Keratinocyte (primary cell): ENCODE results near the gene HOXC6. TPM values are rescaled to one million over a fixed set of nuclear protein-coding genes. Genes with fewer than 3 reads are reported as not detected.
A peak's percentile ranks its signal among the peaks of the same experiment; 100 is the strongest.

ENCODE experiments used
- DNase-seq: peaks from one replicate; pipeline ENCODE4 v3.0.0-alpha.2; 2011; ENCODE audit warnings: low read depth, missing footprints, low spot score
- FAIRE-seq: peaks from 2 replicates; lab custom pipeline; 2011; peaks lifted over from hg19 to GRCh38; lab: Jason Lieb, UNC
- H2AFZ ChIP-seq: 2 replicates; pipeline ENCODE4 v1.6.0; 2012; ENCODE audit warnings: low read length, control low read depth, inconsistent platforms; ENCODE audit not compliant: control insufficient read depth
- H3K27ac ChIP-seq: 2 replicates; pipeline ENCODE4 v1.5.1; 2011; ENCODE audit warnings: low read length; ENCODE audit not compliant: control insufficient read depth, insufficient read depth
- H3K27me3 ChIP-seq: 3 replicates; pipeline ENCODE4 v1.6.0; 2011; ENCODE audit warnings: low read length; ENCODE audit not compliant: control insufficient read depth, insufficient read depth; ENCODE audit errors: extremely low read depth
- H3K36me3 ChIP-seq, 2 experiments: 2 replicates in 1 of 2; 3 replicates in 1 of 2; pipeline ENCODE4 v1.5.1; 2011; ENCODE audit warnings: low read length in 2 of 2, mild to moderate bottlenecking in 1 of 2; ENCODE audit not compliant: control insufficient read depth in 2 of 2, insufficient read depth in 2 of 2; ENCODE audit errors: extremely low read depth in 1 of 2
- H3K4me1 ChIP-seq: 3 replicates; pipeline ENCODE4 v1.5.1; 2011; ENCODE audit warnings: low read length; ENCODE audit not compliant: control insufficient read depth, insufficient read depth; ENCODE audit errors: extremely low read depth
- H3K4me2 ChIP-seq: 3 replicates; pipeline ENCODE4 v1.6.0; 2011; ENCODE audit warnings: low read depth, low read length; ENCODE audit not compliant: control insufficient read depth, insufficient read depth; ENCODE audit errors: extremely low read depth
- H3K4me3 ChIP-seq, 3 experiments: fragments of 200-600 bp in 1 of 3; sonication (generic) in 1 of 3; 2 replicates in 2 of 3; 3 replicates in 1 of 3; pipeline ENCODE4 v1.5.1; 2011 to 2016; ENCODE audit warnings: low read length in 3 of 3, mild to moderate bottlenecking in 3 of 3, control low read depth in 2 of 3, inconsistent platforms in 1 of 3, low read depth in 1 of 3, mixed read lengths in 1 of 3, mixed run types in 1 of 3, moderate library complexity in 1 of 3; ENCODE audit not compliant: control insufficient read depth in 2 of 3, insufficient read depth in 2 of 3; ENCODE audit errors: extremely low read depth in 1 of 3
- H3K79me2 ChIP-seq: 2 replicates; pipeline ENCODE4 v1.6.0; 2012; ENCODE audit warnings: low read length; ENCODE audit not compliant: control insufficient read depth, insufficient read depth
- H3K9ac ChIP-seq: 3 replicates; pipeline ENCODE4 v1.6.0; 2011; ENCODE audit warnings: low read length; ENCODE audit not compliant: control insufficient read depth, insufficient read depth; ENCODE audit errors: extremely low read depth
- H3K9me1 ChIP-seq: 3 replicates; pipeline ENCODE4 v1.6.0; 2011; ENCODE audit warnings: low read length; ENCODE audit not compliant: control insufficient read depth, insufficient read depth; ENCODE audit errors: extremely low read depth
- H3K9me3 ChIP-seq: 2 replicates; pipeline ENCODE4 v1.5.1; 2012; ENCODE audit warnings: low read depth, low read length; ENCODE audit not compliant: control insufficient read depth
- H4K20me1 ChIP-seq: 3 replicates; pipeline ENCODE4 v1.6.0; 2011; ENCODE audit warnings: low read length; ENCODE audit not compliant: control insufficient read depth, insufficient read depth; ENCODE audit errors: extremely low read depth
- CTCF ChIP-seq, 3 experiments: IDR thresholded peaks in 1 of 3; conservative IDR thresholded peaks in 1 of 3; optimal IDR thresholded peaks in 1 of 3; 2 replicates in 2 of 3; 3 replicates in 1 of 3; pipeline versions ENCODE3 to v1.5.1; 2011; ENCODE audit warnings: low read length in 3 of 3, mild to moderate bottlenecking in 3 of 3, moderate library complexity in 2 of 3, control low read depth in 1 of 3, inconsistent platforms in 1 of 3; ENCODE audit not compliant: insufficient read depth in 2 of 3; ENCODE audit errors: extremely low read depth in 1 of 3
- EZH2 ChIP-seq: IDR thresholded peaks from one replicate; pipeline ENCODE4 v1.6.1; 2012; ENCODE audit warnings: inconsistent platforms, mild to moderate bottlenecking, low read length, moderate library complexity
- dilution Hi-C: fragments of 300-500 bp; cut with MboI; formaldehyde crosslinking; loops from one replicate; pipeline ENCODE4 v1.7.0; 2020; ENCODE audit warnings: low sequenced_read_pairs; ENCODE audit not compliant: extremely low pct_ligation_motif_present
- polyA plus RNA-seq, 5 experiments: library from polyadenylated mRNA; depleted of rRNA in 3 of 5; stranded (reverse) in 3 of 5; stranded (forward) in 1 of 5; unstranded in 1 of 5; fragments of >200 nt; gene quantifications; 1 replicate in 1 of 5; 2 replicates in 3 of 5; 3 replicates in 1 of 5; pipeline versions ENCODE4 v1.2.1 to v1.2.3, GENCODE V29; 2011 to 2012; ENCODE audit warnings: missing spikeins in 2 of 5, low read depth in 1 of 5, low replicate concordance in 1 of 5

Gene HOXC6
- polyA plus RNA-seq, 1 donor (not counting 4 experiments of a cell fraction or from before 2014, with no cell fraction given) = 4.7 TPM

- H3K4me2 ChIP-seq = peak overlapping the region; percentile 12
- H3K4me3 ChIP-seq = no peak overlapping the region
- DNase-seq = no peak
- TF ChIP-seq EZH2 (no peak), CTCF (optimal IDR thresholded peaks at IDR 0.05 in 1 of 3, IDR thresholded peaks at IDR 0.05 in 1 of 3, conservative IDR thresholded peaks at IDR 0.05 in 1 of 3; ENCODE audit: extremely low read depth in 1 of 3, insufficient read depth in 2 of 3, low read length in 3 of 3) (no peak)
- H3K9ac ChIP-seq = no peak overlapping the region
- no peak overlapping the region for H3K27ac ChIP-seq
- dilution Hi-C loops = no loop called here
- no peak overlapping the region for H2AFZ ChIP-seq
- no peaks in the 10 kb centered on the region for H3K9me3 ChIP-seq
- H4K20me1 ChIP-seq = no peaks in the 10 kb centered on the region
- H3K27me3 ChIP-seq = no peaks in the 10 kb centered on the region
- peaks cover 97% of the 10 kb centered on the region for H3K79me2 ChIP-seq
- no peak for FAIRE-seq
- no peaks in the 10 kb centered on the region for H3K9me1 ChIP-seq
- peaks cover 35% of the 10 kb centered on the region for H3K4me1 ChIP-seq
- peaks cover 0 to 2% of the 10 kb centered on the region in 2 experiments for H3K36me3 ChIP-seq
These were observed 37.2 kb upstream of the HOXC6 start for GRCh38 chr12:53991077-53991460.

DNA sequence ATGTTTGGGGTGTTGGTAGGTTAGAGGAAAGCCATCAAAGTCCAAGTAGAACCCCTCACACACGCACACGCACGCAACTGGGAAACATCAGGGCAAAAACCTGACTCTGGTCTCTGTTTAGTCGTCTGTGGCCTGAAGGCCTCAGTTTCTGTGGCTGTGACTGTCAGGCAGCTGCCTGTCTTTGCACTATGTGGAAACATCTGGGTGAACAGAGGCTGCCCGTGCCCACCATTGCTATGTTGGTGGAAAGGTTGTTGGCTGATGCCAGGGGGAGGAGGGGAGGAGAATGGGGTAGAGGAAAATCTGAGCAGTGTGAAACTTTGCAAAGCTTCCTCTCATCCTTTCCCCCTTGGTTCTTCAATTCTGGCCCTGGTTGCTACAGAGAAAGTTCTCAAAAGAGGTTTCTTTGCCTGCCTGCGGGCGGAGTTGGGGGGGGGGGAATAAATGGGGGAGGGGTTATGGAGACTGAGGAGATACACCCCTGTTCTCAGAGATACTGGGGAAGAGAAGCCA, 35.8 kb upstream of the HOXC6 start:
- Histone ChIP-seq H3K27me3 (no peaks in the 10 kb centered on the region), H2AFZ (no peak overlapping the region), H3K9me3 (no peaks in the 10 kb centered on the region), H3K9ac (no peak overlapping the region), H4K20me1 (no peaks in the 10 kb centered on the region), H3K4me3 (no peak overlapping the region), H3K27ac (no peak overlapping the region), H3K9me1 (no peaks in the 10 kb centered on the region), H3K36me3 (peaks cover 0 to 2% of the 10 kb centered on the region in 2 experiments), H3K4me2 (no peak overlapping the region), H3K79me2 (peaks cover 97% of the 10 kb centered on the region), H3K4me1 (peaks cover 35% of the 10 kb centered on the region)
- FAIRE-seq = no peak
- DNase-seq = no peak
- TF ChIP-seq EZH2 (no peak), CTCF (optimal IDR thresholded peaks at IDR 0.05 in 1 of 3, IDR thresholded peaks at IDR 0.05 in 1 of 3, conservative IDR thresholded peaks at IDR 0.05 in 1 of 3; ENCODE audit: extremely low read depth in 1 of 3, insufficient read depth in 2 of 3, low read length in 3 of 3) (no peak)
- dilution Hi-C loops = no loop called here
